ENCODE measurements around the gene EXOSC10. TPM values are rescaled to one million over a fixed set of nuclear protein-coding genes. Genes with fewer than 3 reads are reported as not detected.

Gene EXOSC10
- total and polyA plus RNA-seq, 2 of the 4 experiments (the other 2 are of a cell fraction) = 64.5 to 66.0 TPM

DNA sequence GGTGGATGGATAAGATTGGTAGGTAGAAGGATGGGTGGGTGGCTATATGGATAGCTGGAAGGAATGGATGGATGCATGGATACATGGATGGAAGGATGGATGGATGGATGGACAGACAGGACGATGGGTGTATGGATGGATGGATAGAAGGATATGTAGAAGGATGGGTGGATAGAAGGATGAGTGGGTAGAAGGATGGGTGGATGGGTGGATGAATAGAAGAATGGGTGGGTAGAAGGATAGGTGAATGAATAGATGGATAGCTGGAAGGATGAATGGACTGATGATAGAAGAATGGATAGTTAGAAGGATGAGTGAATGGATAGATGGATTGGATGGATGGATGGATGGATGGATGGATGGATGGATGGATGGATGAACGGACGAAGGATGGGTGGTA lies 57.6 kb downstream of the EXOSC10 start:
- Histone ChIP-seq H3K27me3 (ENCODE audit: control insufficient read depth, insufficient read depth, low read length) (peaks cover 6% of the 10 kb centered on the region), H4K5ac (ENCODE audit: low read depth, low read length) (no peak overlapping the region), H3K9me3 (ENCODE audit: control insufficient read depth, insufficient read depth, low read length) (no peaks in the 10 kb centered on the region), H3K79me1 (ENCODE audit: low read depth in 1 of 2, low read length in 2 of 2) (no peaks in the 10 kb centered on the region), H2BK15ac (ENCODE audit: low read depth, low read length) (no peak overlapping the region), H2BK20ac (ENCODE audit: low read depth, low read length) (no peak overlapping the region), H3K36me3 (ENCODE audit: control insufficient read depth, insufficient read depth, low read length) (no peaks in the 10 kb centered on the region), H2BK120ac (ENCODE audit: low read depth, low read length) (no peak overlapping the region), H3K4ac (ENCODE audit: low read depth, low read length) (no peak overlapping the region), H3K27ac (ENCODE audit: insufficient read depth, low read length) (no peak overlapping the region), H2AK9ac (replicated peaks; ENCODE audit: low read depth, low read length, poor library complexity) (no peak overlapping the region), H3K4me1 (ENCODE audit: control insufficient read depth, insufficient read depth, low read length) (no peaks in the 10 kb centered on the region), H4K91ac (ENCODE audit: insufficient read depth, low read depth, low read length) (no peak overlapping the region), H4K8ac (ENCODE audit: low read depth in 2 of 2, low read length in 2 of 2) (no peak overlapping the region), H2AFZ (replicated peaks; ENCODE audit: low read length, poor library complexity) (no peak overlapping the region), H2BK5ac (ENCODE audit: low read depth, low read length, poor library complexity, severe bottlenecking) (peak overlapping the region; percentile 11), H3K9ac (ENCODE audit: low read depth, low read length) (no peak overlapping the region), H4K20me1 (ENCODE audit: insufficient read depth, low read length) (no peaks in the 10 kb centered on the region), H3K18ac (ENCODE audit: low read depth, low read length) (no peak overlapping the region), H3K4me3 (ENCODE audit: insufficient read depth, low read depth, low read length) (no peak overlapping the region), H3K14ac (replicated peaks; ENCODE audit: low read depth, low read length) (no peak overlapping the region), H3K56ac (ENCODE audit: extremely low read depth, insufficient read depth, low read length) (no peak overlapping the region), H3K23ac (ENCODE audit: low read depth, low read length) (no peak overlapping the region), H3K9me1 (ENCODE audit: insufficient read depth, low read length) (no peaks in the 10 kb centered on the region), H3K4me2 (ENCODE audit: low read depth, low read length) (no peak overlapping the region), H2AK5ac (ENCODE audit: low read depth, low read length) (no peak overlapping the region)
- intact Hi-C loops (cut with micrococcal nuclease) = no loop called here
- DNase-seq (no peak), ATAC-seq (ENCODE audit: low read depth) (no peak)
- ChIA-PET POLR2A (ENCODE audit: unreplicated experiment) (no interaction called here), CTCF (no interaction called here)
- in situ Hi-C loops (cut with MboI; ENCODE audit: low sequenced_read_pairs) = no loop called here
- dilution Hi-C loops (cut with HindIII; ENCODE audit: low sequenced_read_pairs, unreplicated experiment) = no loop called here
- no TSS peak for BruUV-seq (replicated peaks)
- TF ChIP-seq, protein P1, sequence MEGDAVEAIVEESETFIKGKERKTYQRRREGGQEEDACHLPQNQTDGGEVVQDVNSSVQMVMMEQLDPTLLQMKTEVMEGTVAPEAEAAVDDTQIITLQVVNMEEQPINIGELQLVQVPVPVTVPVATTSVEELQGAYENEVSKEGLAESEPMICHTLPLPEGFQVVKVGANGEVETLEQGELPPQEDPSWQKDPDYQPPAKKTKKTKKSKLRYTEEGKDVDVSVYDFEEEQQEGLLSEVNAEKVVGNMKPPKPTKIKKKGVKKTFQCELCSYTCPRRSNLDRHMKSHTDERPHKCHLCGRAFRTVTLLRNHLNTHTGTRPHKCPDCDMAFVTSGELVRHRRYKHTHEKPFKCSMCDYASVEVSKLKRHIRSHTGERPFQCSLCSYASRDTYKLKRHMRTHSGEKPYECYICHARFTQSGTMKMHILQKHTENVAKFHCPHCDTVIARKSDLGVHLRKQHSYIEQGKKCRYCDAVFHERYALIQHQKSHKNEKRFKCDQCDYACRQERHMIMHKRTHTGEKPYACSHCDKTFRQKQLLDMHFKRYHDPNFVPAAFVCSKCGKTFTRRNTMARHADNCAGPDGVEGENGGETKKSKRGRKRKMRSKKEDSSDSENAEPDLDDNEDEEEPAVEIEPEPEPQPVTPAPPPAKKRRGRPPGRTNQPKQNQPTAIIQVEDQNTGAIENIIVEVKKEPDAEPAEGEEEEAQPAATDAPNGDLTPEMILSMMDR (conservative IDR thresholded peaks at IDR 0.05; ENCODE audit: low read depth, low read length) = no peak
- no peak for TF ChIP-seq FOS (IDR thresholded peaks at IDR 0.05; ENCODE audit: low read depth, low read length)
- no peak for TF ChIP-seq NFE2L2 (IDR thresholded peaks at IDR 0.05; ENCODE audit: low read depth, low read length)
- no peak for TF ChIP-seq SMC3 (IDR thresholded peaks at IDR 0.05; ENCODE audit: low read depth, low read length)
- 36% methylated on average over 3 of the region's 3 CpGs; no CpG with 5 or more reads in 1 of the 2 experiments for WGBS, 2 experiments (ENCODE audit: extremely low coverage in 2 of 2, insufficient read length in 1 of 2)

Data from IMR-90 (cell line).